WI38 (cell line): ENCODE measurements around the gene NAA10.

ENCODE experiments used
- H3K4me3 ChIP-seq: 2 replicates; pipeline ENCODE4 v1.5.1; 2011; ENCODE audit warnings: low read depth, mild to moderate bottlenecking, control low read depth, low read length
- CTCF ChIP-seq: IDR thresholded peaks from 2 replicates; pipeline ENCODE4 v1.5.1; 2012; ENCODE audit warnings: low read depth, mild to moderate bottlenecking, control low read depth, low read length

Gene NAA10

GRCh38 chrX:153879741-153880439, 54.9 kb downstream of the NAA10 start:
- no peak for TF ChIP-seq CTCF
- H3K4me3 ChIP-seq: no peak overlapping the region
